ENCODE results near the gene SHPK.

- no peak for TF ChIP-seq CTCF (IDR thresholded peaks at IDR 0.05)
- no peak for TF ChIP-seq POLR2A (IDR thresholded peaks at IDR 0.05)
These were observed 45.8 kb downstream of the SHPK start for GRCh38 chr17:3590231-3590630.

Data from testis (tissue), 2 donors.